ENCODE results near the gene SEMA5B. TPM values are rescaled to one million over a fixed set of nuclear protein-coding genes. Genes with fewer than 3 reads are reported as not detected.

SEMA5B gene
- polyA plus RNA-seq, 2 donors = 0.19 to 0.28 TPM

DNA sequence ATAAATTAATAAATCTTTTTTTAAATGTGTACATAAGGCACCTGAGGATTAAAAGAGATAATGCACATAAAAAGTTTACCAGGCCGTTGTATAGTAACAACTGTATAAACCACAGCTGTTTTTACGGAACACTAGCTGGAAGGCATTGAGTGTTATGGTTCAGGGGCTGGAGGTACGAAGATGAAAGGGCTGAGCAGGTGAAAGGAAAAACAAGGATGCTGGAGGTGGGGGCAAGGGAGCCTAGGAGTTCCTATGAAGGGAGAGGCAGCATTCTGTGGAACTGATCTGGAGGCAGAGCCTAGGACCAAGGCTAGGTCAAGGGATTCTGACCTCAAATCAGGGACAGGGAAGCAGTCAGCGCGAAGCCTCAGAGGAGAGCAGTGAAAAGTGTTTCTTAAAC is 8.0 kb downstream of the SEMA5B start:
- no peaks in the 10 kb centered on the region for H3K27me3 ChIP-seq (ENCODE audit: control insufficient read depth in 1 of 2, insufficient read depth in 2 of 2, low read length in 2 of 2)
- H3K36me3 ChIP-seq (ENCODE audit: control insufficient read depth in 2 of 2, insufficient read depth in 2 of 2, low read length in 1 of 2) = no peaks in the 10 kb centered on the region

DNA sequence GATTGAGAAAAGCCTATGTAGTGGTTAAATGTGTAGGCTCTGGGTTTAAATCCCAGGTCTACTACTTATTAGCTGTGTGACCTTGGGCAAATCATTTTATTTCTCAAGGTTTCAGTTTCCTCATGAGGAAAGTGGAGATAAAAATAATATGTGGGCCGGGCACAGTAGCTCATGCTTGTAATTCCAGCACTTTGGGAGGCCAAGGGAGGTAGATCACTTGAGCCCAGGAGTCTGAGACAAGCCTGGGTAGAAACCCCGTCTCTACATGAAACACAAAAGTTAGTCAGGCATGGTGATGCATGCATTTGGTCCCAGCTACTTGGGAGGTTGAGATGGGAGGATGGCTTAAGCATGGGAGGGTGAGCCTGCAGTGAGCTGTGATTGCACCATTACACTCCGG is 8.4 kb downstream of the SEMA5B start:
- WGBS, 2 donors = 61 to 65% methylated on average over 3 of the region's 3 CpGs
- Histone ChIP-seq H3K4me3 (ENCODE audit: low read depth in 1 of 2, low read length in 2 of 2) (no peak overlapping the region), H3K4me1 (ENCODE audit: control insufficient read depth in 2 of 2, insufficient read depth in 2 of 2, low read length in 1 of 2) (no peaks in the 10 kb centered on the region), H3K9me3 (ENCODE audit: control insufficient read depth in 2 of 2, insufficient read depth in 1 of 2, low read depth in 1 of 2, low read length in 1 of 2) (no peaks in the 10 kb centered on the region), H3K27ac (ENCODE audit: low read depth in 2 of 2, low read length in 1 of 2) (no peak overlapping the region), H3K36me3 (ENCODE audit: control insufficient read depth in 2 of 2, insufficient read depth in 2 of 2, low read length in 1 of 2) (no peaks in the 10 kb centered on the region), H3K27me3 (ENCODE audit: control insufficient read depth in 1 of 2, insufficient read depth in 2 of 2, low read length in 2 of 2) (no peaks in the 10 kb centered on the region)

More for the DNA sequence above, 8.0 kb downstream of the SEMA5B start:
- H3K4me3 ChIP-seq (ENCODE audit: low read depth in 1 of 2, low read length in 2 of 2) = no peak overlapping the region
- H3K4me1 ChIP-seq (ENCODE audit: control insufficient read depth in 2 of 2, insufficient read depth in 2 of 2, low read length in 1 of 2) = no peaks in the 10 kb centered on the region
- 79 to 81% methylated on average over 5 of the region's 5 CpGs for WGBS, 2 donors
- H3K27ac ChIP-seq (ENCODE audit: low read depth in 2 of 2, low read length in 1 of 2) = no peak overlapping the region
- H3K9me3 ChIP-seq (ENCODE audit: control insufficient read depth in 2 of 2, insufficient read depth in 1 of 2, low read depth in 1 of 2, low read length in 1 of 2) = no peaks in the 10 kb centered on the region

DNA sequence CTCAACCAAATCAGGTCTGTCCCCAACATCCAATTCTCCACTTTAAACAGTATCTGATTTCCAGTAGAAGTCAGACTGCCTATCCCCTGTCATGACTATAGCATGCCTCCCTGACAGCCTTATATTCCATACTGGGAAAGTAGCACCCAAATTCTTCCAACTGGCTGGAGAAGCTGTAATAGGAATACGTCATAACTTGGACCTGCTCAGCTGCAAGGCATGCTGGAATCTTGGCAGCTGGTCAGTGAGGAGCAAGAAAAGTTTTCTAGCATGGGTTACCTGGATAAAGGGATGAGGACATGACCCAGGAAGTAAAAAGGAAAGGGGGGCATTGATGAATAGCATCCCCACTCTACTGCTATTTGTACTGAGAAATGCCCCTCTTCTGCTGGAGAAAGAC is 8.9 kb downstream of the SEMA5B start:
- 34 to 47% methylated on average over 1 of the region's 1 CpG for WGBS, 2 donors
- Histone ChIP-seq H3K9me3 (ENCODE audit: control insufficient read depth in 2 of 2, insufficient read depth in 1 of 2, low read depth in 1 of 2, low read length in 1 of 2) (no peaks in the 10 kb centered on the region), H3K36me3 (ENCODE audit: control insufficient read depth in 2 of 2, insufficient read depth in 2 of 2, low read length in 1 of 2) (no peaks in the 10 kb centered on the region)

DNA sequence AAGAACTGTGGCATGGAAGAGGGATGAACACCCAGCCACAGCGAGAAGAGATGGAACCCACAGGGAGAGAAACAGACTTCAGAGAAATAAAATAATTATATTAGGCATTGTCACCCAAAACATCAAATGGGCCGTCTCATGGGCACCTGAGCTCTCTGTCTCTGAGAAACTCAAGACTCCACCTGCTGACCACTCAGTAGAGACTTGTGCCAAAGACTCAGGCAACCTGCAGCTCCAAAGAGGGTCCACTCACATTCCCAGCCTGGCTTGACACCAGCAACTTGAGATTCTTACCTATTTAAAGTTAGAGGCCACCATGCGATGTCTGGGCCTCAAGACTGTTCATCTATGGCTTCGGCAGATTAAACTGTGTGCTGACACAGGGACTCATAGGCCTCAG is 12.0 kb downstream of the SEMA5B start:
- 78 to 93% methylated on average over 4 of the region's 4 CpGs for WGBS, 2 donors
- no peaks in the 10 kb centered on the region for H3K9me3 ChIP-seq (ENCODE audit: control insufficient read depth in 2 of 2, insufficient read depth in 1 of 2, low read depth in 1 of 2, low read length in 1 of 2)
- H3K36me3 ChIP-seq (ENCODE audit: control insufficient read depth in 2 of 2, insufficient read depth in 2 of 2, low read length in 1 of 2) = no peaks in the 10 kb centered on the region
- H3K4me3 ChIP-seq (ENCODE audit: low read depth in 1 of 2, low read length in 2 of 2) = no peak overlapping the region
- H3K27ac ChIP-seq (ENCODE audit: low read depth in 2 of 2, low read length in 1 of 2) = no peak overlapping the region
- H3K4me1 ChIP-seq (ENCODE audit: control insufficient read depth in 2 of 2, insufficient read depth in 2 of 2, low read length in 1 of 2) = no peaks in the 10 kb centered on the region
- H3K27me3 ChIP-seq (ENCODE audit: control insufficient read depth in 1 of 2, insufficient read depth in 2 of 2, low read length in 2 of 2) = no peaks in the 10 kb centered on the region

More for the DNA sequence above, 8.9 kb downstream of the SEMA5B start:
- H3K27ac ChIP-seq (ENCODE audit: low read depth in 2 of 2, low read length in 1 of 2) = no peak overlapping the region
- no peak overlapping the region for H3K4me3 ChIP-seq (ENCODE audit: low read depth in 1 of 2, low read length in 2 of 2)
- H3K4me1 ChIP-seq (ENCODE audit: control insufficient read depth in 2 of 2, insufficient read depth in 2 of 2, low read length in 1 of 2) = no peaks in the 10 kb centered on the region
- no peaks in the 10 kb centered on the region for H3K27me3 ChIP-seq (ENCODE audit: control insufficient read depth in 1 of 2, insufficient read depth in 2 of 2, low read length in 2 of 2)

DNA sequence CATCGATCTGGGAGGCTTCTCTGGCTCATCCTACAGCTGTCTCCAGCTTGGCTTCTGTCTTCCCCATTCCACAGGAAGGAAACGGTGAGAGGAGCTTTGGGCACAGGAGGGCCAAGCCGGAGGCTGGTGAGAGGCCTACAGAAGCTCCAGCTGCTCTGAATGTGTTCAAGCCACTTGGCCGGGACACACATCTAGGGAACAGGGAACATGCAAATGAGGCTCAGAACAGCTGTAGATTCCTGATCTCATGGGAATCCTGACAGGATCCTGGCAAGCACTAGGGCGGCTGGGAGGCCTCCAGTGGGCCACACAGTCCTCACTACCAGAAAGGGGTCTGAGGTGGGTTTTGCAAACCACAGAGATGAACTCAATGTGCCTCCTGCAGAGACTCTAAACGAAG is 13.7 kb downstream of the SEMA5B start:
- H3K4me1 ChIP-seq (ENCODE audit: control insufficient read depth in 2 of 2, insufficient read depth in 2 of 2, low read length in 1 of 2) = no peaks in the 10 kb centered on the region
- H3K27ac ChIP-seq (ENCODE audit: low read depth in 2 of 2, low read length in 1 of 2) = no peak overlapping the region
- no peaks in the 10 kb centered on the region for H3K9me3 ChIP-seq (ENCODE audit: control insufficient read depth in 2 of 2, insufficient read depth in 1 of 2, low read depth in 1 of 2, low read length in 1 of 2)
- no peaks in the 10 kb centered on the region for H3K27me3 ChIP-seq (ENCODE audit: control insufficient read depth in 1 of 2, insufficient read depth in 2 of 2, low read length in 2 of 2)
- H3K4me3 ChIP-seq (ENCODE audit: low read depth in 1 of 2, low read length in 2 of 2) = no peak overlapping the region
- 69 to 79% methylated on average over 6 of the region's 6 CpGs for WGBS, 2 donors
- no peaks in the 10 kb centered on the region for H3K36me3 ChIP-seq (ENCODE audit: control insufficient read depth in 2 of 2, insufficient read depth in 2 of 2, low read length in 1 of 2)

DNA sequence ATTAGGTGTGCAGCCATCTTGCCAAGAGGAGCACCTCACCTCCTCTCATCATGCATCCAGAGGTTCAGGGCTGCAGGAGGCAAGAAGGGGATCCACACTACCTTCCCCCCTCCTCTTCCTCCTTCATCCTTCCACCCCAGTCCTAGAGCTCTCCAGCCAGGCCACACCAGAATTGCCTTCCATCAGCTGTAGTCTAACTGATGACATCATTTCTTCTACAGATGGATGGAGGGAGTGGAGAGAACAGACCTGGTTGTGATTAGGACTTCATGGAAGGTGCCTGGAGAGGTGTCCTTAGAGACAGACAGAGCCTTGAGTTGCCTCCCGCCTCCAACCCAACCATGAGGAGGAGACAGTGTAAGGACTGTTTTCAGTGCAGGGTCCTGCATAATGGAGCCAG is 14.9 kb downstream of the SEMA5B start:
- Histone ChIP-seq H3K27me3 (ENCODE audit: control insufficient read depth in 1 of 2, insufficient read depth in 2 of 2, low read length in 2 of 2) (no peaks in the 10 kb centered on the region), H3K36me3 (ENCODE audit: control insufficient read depth in 2 of 2, insufficient read depth in 2 of 2, low read length in 1 of 2) (no peaks in the 10 kb centered on the region), H3K27ac (ENCODE audit: low read depth in 2 of 2, low read length in 1 of 2) (no peak overlapping the region), H3K4me3 (ENCODE audit: low read depth in 1 of 2, low read length in 2 of 2) (no peak overlapping the region), H3K9me3 (ENCODE audit: control insufficient read depth in 2 of 2, insufficient read depth in 1 of 2, low read depth in 1 of 2, low read length in 1 of 2) (no peaks in the 10 kb centered on the region), H3K4me1 (ENCODE audit: control insufficient read depth in 2 of 2, insufficient read depth in 2 of 2, low read length in 1 of 2) (no peaks in the 10 kb centered on the region)
- 94 to 97% methylated on average over 1 of the region's 1 CpG for WGBS, 2 donors

DNA sequence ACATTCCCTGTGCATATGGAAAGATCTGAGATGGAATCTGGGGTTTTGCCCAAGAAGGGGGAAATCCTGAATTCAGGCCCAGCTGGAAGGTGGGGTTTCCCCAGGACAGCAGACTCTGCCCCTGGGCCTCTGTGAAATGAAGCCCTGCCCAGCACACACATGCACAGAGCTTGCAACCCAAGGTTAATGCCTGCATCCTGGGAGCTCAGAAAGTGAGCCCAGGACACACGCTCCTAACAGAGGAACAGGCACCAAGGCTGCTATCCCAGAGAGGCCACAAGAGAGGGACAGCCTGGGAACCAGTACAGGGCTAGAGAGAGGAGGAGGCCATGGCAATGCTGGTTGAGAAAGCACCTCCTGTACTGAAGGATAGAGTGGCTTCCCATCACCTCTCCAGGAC is 16.1 kb downstream of the SEMA5B start:
- Histone ChIP-seq H3K27ac (ENCODE audit: low read depth in 2 of 2, low read length in 1 of 2) (no peak overlapping the region), H3K4me3 (ENCODE audit: low read depth in 1 of 2, low read length in 2 of 2) (no peak overlapping the region), H3K9me3 (ENCODE audit: control insufficient read depth in 2 of 2, insufficient read depth in 1 of 2, low read depth in 1 of 2, low read length in 1 of 2) (no peaks in the 10 kb centered on the region), H3K36me3 (ENCODE audit: control insufficient read depth in 2 of 2, insufficient read depth in 2 of 2, low read length in 1 of 2) (no peaks in the 10 kb centered on the region), H3K4me1 (ENCODE audit: control insufficient read depth in 2 of 2, insufficient read depth in 2 of 2, low read length in 1 of 2) (no peaks in the 10 kb centered on the region), H3K27me3 (ENCODE audit: control insufficient read depth in 1 of 2, insufficient read depth in 2 of 2, low read length in 2 of 2) (no peaks in the 10 kb centered on the region)
- WGBS, 2 donors = 94 to 95% methylated on average over 1 of the region's 1 CpG

DNA sequence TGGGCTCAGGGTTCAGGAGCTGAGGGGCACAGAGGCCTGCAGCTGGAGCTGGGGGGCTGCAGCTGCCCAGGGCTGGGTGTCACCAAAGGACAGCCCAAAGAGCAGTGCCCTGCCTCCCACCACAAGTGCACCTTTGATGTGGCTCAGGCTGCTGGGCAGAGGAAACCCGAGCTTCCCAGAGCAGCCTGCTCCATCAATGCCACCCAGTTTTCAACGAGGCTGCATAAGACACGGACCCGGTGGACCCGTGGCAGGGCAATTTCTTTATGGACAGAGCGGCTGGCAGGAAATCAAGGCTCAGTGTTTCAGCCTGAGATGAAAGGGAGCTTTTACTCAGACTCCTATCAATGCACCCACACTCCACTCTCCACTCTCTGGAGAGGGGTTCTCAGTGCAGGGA is 18.7 kb downstream of the SEMA5B start:
- H3K4me3 ChIP-seq (ENCODE audit: low read depth in 1 of 2, low read length in 2 of 2) = no peak overlapping the region
- H3K9me3 ChIP-seq (ENCODE audit: control insufficient read depth in 2 of 2, insufficient read depth in 1 of 2, low read depth in 1 of 2, low read length in 1 of 2) = no peaks in the 10 kb centered on the region
- WGBS, 2 donors = 45 to 48% methylated on average over 6 of the region's 6 CpGs
- H3K27me3 ChIP-seq (ENCODE audit: control insufficient read depth in 1 of 2, insufficient read depth in 2 of 2, low read length in 2 of 2) = no peaks in the 10 kb centered on the region
- H3K36me3 ChIP-seq (ENCODE audit: control insufficient read depth in 2 of 2, insufficient read depth in 2 of 2, low read length in 1 of 2) = no peaks in the 10 kb centered on the region
- H3K4me1 ChIP-seq (ENCODE audit: control insufficient read depth in 2 of 2, insufficient read depth in 2 of 2, low read length in 1 of 2) = no peaks in the 10 kb centered on the region
- no peak overlapping the region for H3K27ac ChIP-seq (ENCODE audit: low read depth in 2 of 2, low read length in 1 of 2)

DNA sequence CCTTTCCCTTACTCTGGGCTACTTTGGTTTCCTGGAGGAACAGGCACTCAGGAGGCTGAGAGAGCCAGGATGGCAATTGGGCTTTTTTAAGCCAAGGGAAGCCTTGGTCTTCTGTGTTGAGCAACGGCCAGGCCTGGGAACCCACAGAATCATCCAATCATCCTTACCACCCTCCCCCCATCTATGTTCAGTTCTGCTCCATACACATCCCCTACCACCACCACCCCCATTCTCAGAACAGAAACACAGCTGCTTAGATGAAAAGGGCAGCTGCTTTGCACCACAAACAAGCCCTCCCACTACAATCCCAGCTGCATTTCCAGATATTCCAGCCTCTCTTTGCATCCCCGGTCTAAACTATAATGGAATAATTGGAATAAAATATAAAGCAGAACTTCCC is 21.0 kb downstream of the SEMA5B start:
- H3K4me3 ChIP-seq (ENCODE audit: low read depth in 1 of 2, low read length in 2 of 2) = no peak overlapping the region
- no peaks in the 10 kb centered on the region for H3K9me3 ChIP-seq (ENCODE audit: control insufficient read depth in 2 of 2, insufficient read depth in 1 of 2, low read depth in 1 of 2, low read length in 1 of 2)
- no peaks in the 10 kb centered on the region for H3K4me1 ChIP-seq (ENCODE audit: control insufficient read depth in 2 of 2, insufficient read depth in 2 of 2, low read length in 1 of 2)
- H3K27me3 ChIP-seq (ENCODE audit: control insufficient read depth in 1 of 2, insufficient read depth in 2 of 2, low read length in 2 of 2) = no peaks in the 10 kb centered on the region
- WGBS, 2 donors = 45 to 52% methylated on average over 2 of the region's 2 CpGs
- no peak overlapping the region for H3K27ac ChIP-seq (ENCODE audit: low read depth in 2 of 2, low read length in 1 of 2)
- no peaks in the 10 kb centered on the region for H3K36me3 ChIP-seq (ENCODE audit: control insufficient read depth in 2 of 2, insufficient read depth in 2 of 2, low read length in 1 of 2)

DNA sequence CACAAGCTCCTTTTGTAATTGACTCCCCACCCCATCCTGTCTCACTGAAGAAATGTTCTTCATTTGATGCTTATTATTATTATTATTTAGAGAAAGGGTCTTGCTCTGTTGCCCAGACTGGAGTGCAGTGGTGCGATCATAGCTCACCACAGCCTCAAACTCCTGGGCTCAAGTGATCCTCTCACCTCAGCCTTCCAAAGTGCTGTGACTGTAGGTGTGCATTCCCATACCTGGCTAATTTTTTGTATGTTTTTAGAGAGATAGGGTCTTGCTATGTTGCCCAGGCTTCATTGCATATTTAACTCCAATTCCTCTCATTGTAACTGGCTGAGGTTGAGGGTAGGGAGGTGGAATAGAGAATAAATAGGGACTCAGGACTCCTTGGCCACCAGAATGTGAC is 22.3 kb downstream of the SEMA5B start:
- 96% methylated on average over 1 of the region's 1 CpG for WGBS, 2 donors

More for the DNA sequence above, 22.3 kb downstream of the SEMA5B start:
- H3K36me3 ChIP-seq (ENCODE audit: control insufficient read depth in 2 of 2, insufficient read depth in 2 of 2, low read length in 1 of 2) = no peaks in the 10 kb centered on the region
- H3K9me3 ChIP-seq (ENCODE audit: control insufficient read depth in 2 of 2, insufficient read depth in 1 of 2, low read depth in 1 of 2, low read length in 1 of 2) = no peaks in the 10 kb centered on the region
- no peak overlapping the region for H3K27ac ChIP-seq (ENCODE audit: low read depth in 2 of 2, low read length in 1 of 2)
- no peaks in the 10 kb centered on the region for H3K27me3 ChIP-seq (ENCODE audit: control insufficient read depth in 1 of 2, insufficient read depth in 2 of 2, low read length in 2 of 2)
- H3K4me3 ChIP-seq (ENCODE audit: low read depth in 1 of 2, low read length in 2 of 2) = no peak overlapping the region
- H3K4me1 ChIP-seq (ENCODE audit: control insufficient read depth in 2 of 2, insufficient read depth in 2 of 2, low read length in 1 of 2) = no peaks in the 10 kb centered on the region
